NCI-H524 (cell line): Measurements from ENCODE around the gene FADS6.

Experiments used
- DNase-seq, 2 experiments: peaks; one replicate each; lab custom pipeline; 2025; lab: John Stamatoyannopoulos, UW

The FADS6 gene

GRCh38 chr17:74853669-74854068 is 39.8 kb downstream of the FADS6 start:
- no peak for DNase-seq

DNA sequence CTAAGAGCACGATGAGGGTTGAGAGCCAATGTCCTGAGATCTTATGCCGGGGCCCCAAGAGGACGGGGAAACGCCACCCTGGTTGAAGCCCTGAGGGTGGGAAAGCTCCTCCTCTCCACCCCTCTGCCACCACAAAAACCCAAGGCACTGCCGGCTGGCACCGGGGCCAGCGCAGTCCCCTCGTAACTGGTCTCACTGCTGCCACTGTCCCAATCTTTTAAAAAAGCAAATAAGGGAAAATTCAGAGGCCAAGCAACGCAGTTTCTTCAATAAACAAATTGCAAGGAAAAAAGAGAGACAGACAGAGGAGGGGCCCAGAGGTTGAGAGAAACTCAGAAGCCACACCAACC is 40.4 kb downstream of the FADS6 start:
- peak in 1 of 2 experiments; percentile 24 for DNase-seq

DNA sequence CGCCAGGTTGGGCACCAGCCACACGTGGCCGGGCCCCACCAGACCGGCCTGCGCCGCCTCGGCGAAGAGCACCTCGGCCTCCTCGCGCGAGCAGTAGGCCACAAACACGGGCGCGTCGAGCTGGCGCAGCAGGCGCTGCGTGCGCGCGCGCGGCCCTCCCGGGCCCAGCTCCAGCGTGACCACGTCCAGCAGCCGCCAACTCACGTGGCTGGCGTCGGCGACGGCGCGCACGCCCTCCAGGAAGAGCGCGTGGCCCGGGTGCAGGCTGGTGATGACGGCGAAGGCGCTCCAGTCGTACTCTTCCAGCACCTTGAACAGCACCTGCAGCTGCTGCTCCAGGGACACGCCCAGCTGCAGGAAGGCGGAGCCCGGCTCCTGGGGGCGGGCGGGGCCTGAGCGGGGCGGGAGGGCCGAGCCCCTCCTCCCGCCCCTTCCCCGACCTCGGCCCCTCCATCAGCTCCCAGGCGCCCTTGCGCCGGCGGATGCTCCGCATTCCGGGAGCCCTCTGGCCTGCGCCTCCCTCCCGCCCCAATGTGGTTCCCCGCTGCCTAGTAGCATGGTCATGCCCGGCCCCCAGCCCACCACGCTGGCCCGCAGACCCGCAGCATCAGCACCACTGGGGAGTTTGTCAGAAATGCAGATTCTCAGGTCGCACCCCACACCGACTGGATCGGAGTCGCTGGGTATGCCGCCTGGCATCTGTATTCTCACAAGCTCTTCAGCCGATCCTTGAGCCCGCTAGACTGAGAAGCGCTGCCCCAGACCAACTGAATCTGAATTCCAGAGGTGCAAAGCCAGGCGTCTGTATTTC is 41.0 kb downstream of the FADS6 start:
- peak in 1 of 2 experiments; percentile 41 for DNase-seq

DNA sequence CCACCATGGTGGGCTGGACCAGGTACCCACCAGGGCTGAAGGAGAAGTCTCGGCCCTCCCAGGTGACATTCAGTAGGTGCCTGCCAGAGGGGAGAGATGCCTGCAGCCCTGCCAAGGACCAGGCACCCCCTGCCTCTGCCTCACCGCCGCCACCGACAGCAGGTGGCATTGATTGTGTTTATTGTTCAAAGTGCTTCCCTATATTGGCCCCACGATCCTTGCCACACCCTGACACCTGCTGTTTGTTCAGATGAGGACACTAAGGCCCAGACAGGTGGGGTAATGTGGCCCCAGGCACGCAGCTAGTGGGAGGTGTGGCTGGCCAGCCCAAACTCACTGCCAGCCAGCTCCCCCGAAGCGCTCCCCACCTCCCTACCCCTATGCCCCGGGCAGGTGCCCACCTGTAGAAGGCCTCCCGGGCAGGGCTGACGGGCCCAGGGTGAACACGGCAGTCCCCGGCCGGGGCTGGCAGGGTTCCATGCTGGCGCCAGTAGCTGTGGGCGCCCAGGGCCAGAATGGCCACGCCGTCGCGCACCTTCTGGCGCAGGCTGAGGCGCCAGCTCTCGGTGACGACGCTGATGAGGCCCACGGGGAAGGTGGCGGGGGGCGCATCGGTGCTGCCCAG is 41.7 kb downstream of the FADS6 start:
- DNase-seq = no peak

GRCh38 chr17:74850914-74851313 is 42.5 kb downstream of the FADS6 start:
- no peak for DNase-seq

DNA sequence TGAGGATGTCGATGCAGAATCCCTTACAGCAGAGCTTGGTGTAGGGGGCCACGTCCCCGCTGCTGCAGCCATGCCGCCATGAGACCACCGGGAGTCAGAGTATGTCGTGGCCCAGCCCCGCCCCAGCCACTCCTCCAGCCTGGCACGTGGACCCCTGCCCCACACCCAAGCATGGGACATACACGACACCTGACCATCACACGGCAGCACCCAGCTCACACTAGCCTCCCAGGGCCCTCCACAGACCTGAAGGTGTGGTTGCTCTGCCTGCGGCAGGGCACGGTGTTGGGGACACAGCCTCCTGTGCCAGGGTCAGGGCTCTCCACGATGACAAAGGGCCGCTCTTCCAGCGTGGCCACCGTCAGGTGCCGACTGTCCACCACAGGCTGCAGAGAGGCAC is 43.1 kb downstream of the FADS6 start:
- no peak for DNase-seq

- no peak for DNase-seq
Measured at GRCh38 chr17:74848656-74849399, 44.6 kb downstream of the FADS6 start.

- DNase-seq = no peak
Measured at GRCh38 chr17:74846621-74847020, 46.8 kb downstream of the FADS6 start.

- DNase-seq = no peak
Measured at GRCh38 chr17:74843352-74843627, 50.1 kb downstream of the FADS6 start.

GRCh38 chr17:74842599-74843351 is 50.7 kb downstream of the FADS6 start:
- peak; percentile 75 to 89 for DNase-seq

DNA sequence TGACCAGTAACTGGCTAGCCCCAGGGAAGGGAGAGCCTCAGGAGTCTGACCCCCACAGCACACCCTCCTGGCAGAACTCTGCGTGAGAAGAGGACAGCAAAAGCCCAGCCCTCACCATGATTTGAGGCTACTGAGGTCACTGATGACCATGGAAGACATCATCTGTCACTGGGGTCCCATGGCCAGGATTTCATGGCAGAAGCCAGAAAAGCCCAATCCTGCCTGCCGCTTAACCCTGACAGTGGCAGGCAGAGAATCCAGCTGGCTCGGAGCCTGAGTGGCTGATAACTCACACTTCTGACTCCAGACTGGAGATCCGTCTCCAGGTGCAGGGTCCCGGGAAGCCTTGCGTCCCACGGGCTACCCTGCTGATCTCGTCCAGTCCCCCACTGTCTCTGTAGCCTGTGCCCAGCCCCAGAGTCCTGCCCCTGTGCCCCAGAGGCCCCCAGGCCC is 51.3 kb downstream of the FADS6 start:
- peak in 1 of 2 experiments; percentile 60 for DNase-seq

DNA sequence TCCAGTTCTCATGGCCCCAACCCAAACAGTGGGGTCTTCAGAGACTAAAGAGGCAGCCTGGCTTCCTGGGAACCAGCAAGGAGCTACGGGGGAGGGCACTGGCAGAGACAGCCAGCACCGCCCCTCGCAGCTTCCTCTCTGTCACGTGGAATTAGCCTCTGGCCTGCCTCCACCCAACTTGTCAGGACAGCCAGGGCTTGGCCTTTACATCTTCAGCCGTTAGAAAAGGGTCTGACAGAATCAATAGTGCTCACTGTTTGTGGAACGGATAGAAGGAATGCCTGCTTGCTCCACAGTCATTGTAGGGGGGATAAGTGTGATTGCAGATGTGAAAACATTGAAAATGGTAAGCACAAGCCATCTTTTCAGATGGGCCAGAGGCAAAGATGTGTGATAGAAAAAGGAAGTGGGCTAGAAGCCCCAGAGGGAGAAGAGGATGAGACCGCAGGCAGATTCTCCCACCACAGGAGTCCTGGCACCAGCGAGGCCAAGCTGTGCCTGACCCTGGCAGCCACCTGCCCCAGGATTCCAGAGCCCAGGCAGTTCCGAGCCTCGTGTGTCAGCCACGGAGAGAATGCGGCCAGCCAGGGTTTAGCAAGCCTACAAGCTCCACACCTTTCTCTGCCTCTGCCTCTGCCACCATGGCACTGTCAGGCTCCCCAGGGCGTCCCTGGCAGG is 52.3 kb downstream of the FADS6 start:
- DNase-seq = no peak

DNA sequence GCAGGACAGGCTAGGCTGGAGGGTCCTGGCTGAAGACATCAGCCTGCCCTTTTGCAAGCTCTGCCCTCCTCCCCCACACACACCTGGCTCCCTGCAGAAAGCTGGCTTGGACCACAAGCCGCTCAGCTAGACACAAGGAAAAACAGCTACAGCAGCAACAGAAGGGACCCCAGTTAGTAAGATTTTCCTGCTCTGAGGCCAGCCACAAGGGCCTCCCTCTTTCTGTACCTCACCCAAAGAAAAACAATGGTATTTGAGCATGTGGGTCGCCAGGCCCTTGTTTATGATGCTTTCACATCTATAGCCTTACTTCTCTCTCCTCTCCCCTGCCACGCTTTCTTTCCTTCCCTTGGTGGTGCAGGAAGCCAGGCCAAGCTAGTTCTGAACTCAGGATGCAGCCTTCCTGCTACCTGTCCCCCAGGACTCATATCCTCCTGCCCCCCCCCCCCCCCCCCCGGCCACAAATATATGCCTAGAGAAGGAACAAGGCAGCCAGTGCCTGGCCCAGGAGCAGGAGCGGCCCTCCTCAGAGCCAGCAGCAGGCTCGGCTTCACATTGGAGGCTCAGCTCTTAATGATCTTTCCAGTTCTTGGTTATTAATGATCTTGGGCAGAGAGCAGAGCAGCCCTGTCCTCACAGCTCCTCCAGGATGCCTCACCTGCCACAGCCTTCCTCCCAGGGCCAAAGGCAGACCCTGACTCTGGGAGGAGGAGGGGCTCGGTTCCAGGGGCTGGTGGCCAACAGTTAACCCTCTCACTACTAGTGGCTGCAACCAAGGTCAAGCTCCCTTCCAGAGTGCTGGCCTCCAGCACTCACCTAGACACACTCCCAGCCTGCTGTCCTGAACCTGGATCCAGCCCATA is 53.2 kb downstream of the FADS6 start:
- no peak for DNase-seq

DNA sequence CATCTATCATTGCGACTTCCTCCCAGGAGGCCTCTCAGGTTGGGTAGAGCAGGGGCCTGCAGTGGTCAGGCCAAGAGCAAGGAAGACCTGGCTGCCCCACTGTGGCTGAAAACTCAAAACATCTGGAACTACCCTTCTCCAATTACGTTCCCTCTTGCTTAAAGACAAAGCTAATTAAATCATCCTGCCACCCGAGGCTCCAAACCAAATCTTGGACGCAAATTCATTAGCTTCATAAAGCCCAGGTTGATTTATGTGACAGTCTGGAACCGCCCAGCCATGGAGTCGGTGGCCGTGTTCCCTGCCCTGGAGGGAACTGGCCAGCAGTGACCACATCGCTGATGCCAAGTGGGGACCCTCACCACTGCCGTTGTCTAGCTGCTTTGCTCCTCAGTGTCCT is 55.2 kb downstream of the FADS6 start:
- DNase-seq = no peak

- DNase-seq = no peak
Measured at GRCh38 chr17:74836691-74837467, 56.6 kb downstream of the FADS6 start.

DNA sequence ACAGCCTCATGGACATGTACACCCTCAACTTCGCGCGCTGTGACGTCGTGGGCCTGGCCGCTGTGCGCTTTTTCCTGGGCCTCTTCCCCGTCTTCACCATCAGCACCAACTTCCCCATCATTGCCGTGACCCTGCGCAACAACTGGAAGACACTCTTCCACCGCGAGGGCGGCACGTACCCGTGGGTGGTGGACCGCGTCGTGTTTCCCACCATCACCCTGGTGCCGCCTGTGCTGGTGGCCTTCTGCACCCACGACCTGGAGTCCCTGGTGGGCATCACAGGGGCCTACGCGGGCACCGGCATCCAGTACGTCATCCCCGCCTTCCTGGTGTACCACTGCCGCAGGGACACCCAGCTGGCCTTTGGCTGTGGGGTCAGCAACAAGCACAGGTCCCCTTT is 57.2 kb downstream of the FADS6 start:
- DNase-seq = no peak

DNA sequence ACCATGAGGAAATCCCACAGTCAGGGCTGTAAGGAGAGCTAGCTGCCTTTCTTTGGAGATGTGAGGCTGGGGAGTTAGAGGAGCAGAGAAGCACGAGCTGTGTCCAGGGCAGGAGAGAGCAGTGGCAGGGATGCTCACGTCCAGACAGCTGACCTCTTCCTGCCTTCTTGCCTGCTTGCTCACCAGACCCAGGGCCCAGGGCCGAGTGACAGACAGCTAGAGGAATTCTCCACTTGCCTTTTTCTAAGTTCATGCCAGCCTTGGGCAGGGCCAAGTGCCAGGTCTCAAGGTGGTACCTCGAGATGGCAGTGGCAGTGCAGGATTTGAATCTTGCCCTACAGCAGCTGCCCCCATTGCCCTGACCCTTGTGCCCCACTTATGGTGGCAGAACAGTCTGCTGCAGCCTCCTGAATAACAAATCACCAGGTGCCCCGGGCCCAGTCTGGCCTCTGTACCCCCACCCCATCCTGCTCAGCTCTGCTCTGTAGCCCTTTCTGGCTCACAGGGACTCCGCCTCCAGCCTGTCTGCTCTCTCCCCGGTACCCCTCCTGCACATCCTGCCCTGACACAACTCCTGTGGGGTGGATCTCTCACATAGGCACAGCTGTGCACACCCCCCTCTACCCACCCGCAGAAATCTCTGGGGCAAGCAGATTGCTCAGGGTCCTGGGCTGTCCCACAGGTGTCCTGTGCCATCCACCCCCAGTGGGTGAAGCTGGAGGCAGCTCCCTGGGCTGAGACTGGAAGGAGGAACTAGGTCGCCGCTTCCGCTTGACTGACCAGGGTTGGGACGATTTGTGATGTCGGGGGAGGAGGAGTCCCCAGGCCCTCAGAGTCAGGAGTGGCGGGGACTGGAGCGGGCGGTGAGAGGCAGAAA is 59.7 kb downstream of the FADS6 start:
- DNase-seq = no peak

GRCh38 chr17:74832421-74832820 is 61.0 kb downstream of the FADS6 start:
- no peak for DNase-seq
